IPS DF 4.7 (cell line): ENCODE measurements around the gene SMIM38.

Experiments
- DNase-seq: peaks from one replicate; pipeline ENCODE4 v3.0.0-alpha.2; 2013; ENCODE audit warnings: low spot score; ENCODE audit errors: extremely low read depth

SMIM38 gene

GRCh38 chr11:69201764-69202370 lies 46.1 kb downstream of the SMIM38 start:
- DNase-seq = no peak

- DNase-seq = no peak
These were observed 46.9 kb downstream of the SMIM38 start for GRCh38 chr11:69202511-69203221.

DNA sequence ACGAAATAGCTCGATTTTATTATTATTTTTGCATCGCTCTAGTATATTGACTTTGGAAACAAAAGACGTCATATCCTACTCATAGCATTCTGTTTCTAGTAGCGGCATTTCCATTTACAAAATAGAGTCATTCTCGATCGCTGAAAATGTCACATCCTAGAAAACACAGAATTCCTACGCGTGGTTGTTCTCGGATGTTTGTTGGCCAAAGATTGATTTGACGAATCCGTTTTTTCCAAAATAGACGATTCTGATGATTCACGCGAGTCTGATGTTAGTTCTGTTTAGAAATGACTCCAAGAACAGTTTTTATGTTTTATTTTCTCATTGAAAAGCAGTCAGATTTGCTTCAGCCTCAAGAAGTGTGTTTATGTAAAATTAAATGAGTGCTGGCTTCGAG lies 47.6 kb downstream of the SMIM38 start:
- DNase-seq = no peak

DNA sequence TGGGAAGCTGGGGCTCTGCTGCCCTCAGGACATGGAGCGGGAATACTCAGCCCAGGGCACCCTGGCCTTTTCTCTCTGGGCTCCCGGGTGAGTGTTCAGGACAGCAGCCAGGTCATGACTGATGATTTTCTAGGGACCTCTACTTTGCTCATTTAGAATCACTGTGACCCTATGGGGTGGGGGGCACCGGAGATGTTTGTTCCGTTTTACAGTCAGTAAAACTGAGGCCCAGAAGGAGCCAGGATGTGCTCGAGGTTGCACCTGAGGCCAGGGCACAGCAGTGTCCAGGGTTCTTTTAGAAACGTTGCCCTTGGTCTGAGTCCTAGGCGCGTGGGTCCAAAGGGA lies 48.1 kb downstream of the SMIM38 start:
- no peak for DNase-seq

GRCh38 chr11:69204246-69204940 lies 48.7 kb downstream of the SMIM38 start:
- DNase-seq = no peak

DNA sequence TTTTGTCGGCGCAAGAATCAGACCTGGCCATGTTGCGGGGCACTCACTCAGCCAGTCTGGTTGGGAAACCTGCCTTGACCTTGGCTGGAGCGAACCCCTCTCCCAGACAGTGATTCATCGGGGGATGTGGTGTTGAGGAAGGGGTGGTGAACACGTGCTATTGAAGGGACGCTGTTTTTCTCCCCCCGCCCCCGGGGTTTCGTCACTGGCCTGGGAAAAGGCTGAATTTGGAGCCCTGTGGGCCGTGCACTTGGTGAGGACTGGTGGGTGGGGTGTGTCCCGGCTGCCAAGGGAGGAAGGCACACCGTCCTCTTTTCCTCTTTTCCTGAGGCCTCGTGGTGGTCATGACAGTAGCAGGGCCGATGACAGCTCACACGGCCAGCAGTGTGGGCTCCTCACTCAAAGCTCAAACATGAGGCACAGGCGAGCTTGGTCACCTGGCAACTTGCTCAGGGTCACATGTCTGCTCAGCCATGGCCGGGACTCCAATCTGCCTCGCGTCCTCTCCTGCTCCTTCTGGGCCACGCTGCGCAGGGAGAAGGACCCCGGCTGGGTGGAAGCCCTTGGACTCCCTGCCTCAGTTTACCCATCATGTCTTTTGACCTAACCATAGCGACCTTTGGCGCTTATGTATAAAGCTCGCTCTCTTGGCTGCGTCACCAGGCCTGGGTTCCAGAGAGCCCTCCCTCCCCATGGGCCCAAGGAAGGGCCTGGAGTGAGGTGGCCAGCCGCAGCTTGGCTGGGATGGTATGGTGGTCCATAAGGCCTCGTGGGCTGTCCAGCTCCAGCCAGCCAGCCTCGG lies 49.4 kb downstream of the SMIM38 start:
- no peak for DNase-seq
